ENCODE measurements around the gene TMPRSS4.

TMPRSS4 gene

DNA sequence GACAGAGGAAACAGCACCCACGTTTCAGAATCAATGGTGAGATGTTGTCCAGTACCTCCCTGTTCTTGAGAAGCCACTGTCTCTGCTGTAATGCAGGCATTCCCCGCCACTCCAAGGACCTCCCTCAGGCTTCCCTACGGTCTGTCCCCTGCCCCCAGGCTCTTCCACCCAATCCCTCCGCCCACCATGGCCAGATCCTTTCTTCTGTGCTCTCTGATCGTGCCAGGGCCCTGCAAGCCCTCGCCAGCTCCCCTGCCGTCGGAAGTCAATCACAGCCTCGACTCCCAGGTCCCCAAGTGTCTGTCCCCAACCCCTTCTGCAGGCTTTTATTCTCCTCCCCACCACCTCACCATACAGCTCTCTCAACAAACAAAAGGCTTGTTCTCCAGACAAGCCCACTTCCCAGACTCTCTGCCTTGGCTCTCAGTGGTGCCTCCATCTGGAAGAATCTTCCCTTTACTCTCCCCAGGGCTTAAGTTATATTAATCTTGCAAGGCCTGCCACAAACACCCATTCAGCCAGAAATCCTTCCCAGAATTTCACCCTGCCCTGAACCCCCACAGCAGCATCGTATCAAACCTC lies 62.1 kb downstream of the TMPRSS4 start:
- no peak for DNase-seq

DNA sequence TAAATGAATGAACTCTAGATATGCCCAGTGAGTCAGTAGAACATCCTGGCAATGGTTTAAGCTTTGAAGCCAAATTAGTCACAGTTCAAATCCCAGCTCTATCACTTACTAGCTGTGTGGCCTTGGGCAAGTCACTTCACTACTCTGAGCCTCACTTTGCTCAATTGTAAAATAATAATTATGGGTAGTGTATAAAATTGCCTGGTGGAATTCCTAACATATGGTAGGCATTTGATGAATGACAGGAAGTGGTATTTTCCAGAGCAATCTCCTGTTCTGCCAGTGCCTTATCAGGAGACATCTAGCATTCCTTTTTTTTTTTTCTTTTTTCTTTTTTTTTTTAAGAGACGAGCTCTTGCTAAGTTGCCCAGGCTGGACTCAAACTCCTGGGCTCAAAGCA lies 62.7 kb downstream of the TMPRSS4 start:
- DNase-seq, result no peak

DNA sequence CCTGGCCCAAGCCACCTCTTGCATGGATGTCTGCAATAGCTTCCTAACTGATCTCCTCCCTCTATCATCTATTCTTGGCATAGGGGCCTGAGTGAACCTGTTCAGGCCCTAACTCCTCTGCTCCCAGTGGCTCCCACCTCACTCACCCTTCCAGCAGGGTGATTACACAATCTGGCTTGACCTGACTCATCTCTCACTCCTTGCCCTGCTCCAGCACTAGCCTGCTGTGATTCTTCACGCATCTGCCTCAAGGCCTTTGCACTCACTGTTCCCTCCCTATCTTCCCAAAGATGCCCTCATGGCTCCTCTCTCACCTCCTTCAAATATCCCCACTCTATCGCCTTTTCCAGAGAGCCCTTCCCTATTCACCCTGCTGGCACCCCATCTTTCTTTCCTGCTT lies 65.2 kb downstream of the TMPRSS4 start:
- no peak for DNase-seq

DNA sequence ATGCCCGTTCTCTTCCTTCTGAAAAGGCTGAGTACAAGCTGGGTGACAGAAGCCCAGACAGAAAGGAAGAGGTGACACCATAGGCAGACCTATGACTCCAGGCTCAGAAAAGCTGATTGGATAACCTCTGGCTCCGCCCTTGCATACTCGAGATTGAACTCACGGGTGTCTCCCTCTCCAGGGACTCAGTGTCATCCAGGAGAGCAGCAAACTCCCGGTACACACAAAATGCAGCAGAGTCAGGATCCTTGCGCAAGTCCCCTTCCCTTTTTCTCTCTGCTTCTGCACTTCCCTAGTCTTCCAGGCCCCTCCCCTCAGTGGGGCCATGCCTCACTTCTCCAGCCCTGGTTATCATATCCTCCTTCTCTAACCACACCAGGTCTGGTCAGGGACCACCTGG lies 65.9 kb downstream of the TMPRSS4 start:
- DNase-seq, result no peak

DNA sequence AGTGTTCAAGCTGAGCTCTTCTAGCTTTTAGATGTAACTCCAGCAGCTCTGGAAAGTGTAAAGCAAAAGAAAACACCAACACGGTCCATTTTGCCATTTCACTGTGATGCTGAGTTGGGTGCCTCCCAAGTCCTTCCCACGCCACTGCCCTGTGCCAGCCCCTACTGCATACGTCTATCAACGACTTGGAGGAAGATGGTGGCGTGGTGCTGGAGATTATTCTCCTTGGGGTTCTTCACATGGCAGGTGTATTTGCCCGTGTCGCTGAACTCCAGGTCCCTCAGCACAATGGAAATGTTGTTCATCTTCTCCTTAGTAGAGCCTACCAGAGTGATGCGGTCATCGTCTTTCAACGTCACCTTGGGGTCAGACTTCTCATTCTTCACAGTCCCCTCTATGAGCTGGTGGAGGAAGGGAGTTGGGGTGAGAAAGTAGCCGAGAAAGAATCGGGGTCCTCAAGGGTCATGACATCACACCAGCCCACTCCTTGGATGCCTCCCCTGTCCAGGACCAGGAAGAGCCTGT lies 66.8 kb downstream of the TMPRSS4 start:
- no peak for DNase-seq

DNA sequence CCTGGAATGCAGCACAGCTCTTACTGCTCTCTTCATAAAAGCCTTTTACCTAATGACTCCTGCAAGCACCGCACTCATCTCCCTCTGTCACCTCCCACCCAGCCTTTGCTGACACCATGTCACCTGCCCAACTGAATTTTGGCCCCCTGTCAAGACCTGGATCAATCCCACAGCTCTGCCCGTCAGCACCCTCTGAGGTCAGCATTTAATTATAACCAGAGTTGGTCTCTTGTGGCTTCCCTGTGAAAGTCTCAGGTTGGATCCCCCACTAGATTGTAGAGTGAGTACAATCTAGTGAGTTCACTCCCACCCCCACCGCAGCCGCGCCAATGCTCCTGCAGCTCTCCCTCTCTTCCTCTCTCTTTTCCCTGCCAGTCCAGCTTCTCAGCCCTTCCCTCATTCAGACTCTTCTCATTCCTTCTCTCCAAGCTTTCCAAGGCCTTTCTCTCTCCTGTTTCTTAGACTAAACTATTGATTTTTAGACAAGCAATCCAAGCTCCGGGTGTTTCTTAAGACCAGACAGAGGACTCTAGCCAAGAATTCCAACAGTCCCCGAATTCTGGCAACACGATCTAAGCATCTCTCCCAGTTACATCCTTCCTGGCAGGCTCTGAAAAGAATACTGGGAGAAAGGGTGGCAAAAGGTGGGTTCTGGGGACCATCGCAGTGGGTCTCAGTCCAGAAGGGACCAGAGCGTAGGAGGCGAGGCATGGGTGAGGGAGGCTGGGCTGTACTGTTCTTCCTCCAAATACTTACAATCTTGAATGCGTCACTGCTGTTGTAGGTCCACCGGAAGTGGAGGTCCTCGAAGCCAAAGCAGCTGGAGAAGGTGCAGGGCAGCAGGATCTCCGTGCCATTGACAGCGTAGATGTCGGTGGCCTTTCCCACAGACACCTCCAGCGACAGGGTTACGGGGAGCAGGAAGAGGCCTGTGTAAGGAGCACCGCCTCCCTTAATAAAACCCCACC lies 67.7 kb downstream of the TMPRSS4 start:
- no peak for DNase-seq

DNA sequence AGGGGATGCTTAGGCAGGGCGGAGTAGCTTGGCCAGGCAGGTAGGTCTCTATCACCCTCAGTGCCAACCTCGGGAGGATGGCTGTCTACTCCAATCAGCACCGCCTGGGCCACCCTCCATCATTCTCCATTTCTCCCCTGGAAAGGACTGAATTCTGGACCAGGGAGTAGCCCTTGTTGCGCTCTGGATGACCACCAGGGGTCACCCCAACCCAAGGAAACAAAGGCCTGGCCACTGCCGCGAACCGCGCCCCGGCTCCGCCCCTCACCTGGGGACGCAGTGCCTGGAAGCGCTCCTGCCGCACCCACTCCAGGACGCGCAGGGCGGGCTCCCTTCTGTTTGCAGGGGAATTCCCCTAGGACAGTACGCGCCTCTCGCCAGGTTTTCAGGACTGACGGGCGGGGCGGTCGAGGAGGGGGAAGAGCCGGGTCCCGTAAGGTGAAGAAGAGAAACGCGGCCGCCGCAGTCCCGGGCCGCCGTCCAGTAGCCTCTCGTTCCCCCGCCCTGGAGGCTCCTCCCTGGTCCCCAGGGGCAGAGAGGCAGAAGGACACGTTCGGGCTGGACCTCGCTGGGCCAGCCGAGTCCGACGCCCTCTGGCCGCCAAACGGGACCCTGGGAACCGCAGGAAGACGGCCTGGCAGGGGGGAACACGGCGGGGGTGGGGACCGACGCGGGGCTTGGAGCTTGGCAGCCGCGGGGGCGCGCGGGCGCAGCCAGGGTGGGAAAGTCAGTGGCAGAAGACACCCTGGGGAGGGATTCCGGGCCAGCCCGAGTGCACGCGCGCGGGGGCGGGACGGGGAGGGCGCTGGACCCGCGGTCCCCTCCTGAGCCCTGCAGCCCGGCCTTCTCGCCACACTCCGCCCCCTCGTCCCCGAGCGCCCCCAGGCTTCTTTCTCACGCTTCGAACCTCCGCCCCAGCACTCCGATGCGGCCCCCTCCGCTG lies 68.7 kb downstream of the TMPRSS4 start:
- DNase-seq, result peak; percentile 26

DNA sequence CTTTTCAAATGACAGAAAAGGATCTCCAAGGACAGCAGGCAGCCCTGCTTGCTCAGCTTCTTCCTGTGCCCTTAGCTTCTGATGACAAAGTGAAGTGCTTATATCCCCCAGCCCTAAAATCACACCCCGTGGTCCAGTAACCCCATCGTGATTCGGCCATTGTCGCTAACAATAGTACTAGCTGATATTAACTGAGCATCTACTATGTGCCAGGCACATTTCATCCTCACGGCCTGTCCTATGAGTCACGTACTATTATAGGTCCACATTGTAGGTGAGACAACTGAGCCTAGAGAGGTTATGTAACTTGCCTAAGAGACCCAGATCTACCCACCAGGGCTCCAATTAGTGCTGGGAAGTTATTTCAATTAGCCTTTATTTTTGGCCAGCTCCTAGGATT lies 69.7 kb downstream of the TMPRSS4 start:
- DNase-seq, result no peak

DNA sequence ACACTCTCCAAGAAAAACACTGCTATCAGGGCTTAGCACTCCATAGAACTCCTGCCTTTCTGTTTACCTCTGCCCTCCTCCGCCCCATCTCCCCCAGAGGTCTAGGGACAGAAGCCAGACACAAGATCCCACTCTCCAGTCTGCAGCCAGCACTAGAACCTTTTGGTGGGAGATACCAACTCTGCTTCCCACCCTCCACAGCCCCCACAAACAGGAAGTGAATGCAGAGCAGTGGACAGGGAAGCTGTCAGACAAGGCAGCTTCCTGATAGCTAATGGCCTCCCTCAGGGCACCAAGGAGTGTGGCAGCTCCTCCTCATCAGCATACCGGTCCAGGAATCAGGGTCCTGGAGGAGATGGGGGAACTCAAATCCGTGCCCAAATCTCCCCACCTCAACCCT lies 70.6 kb downstream of the TMPRSS4 start:
- DNase-seq, result no peak

DNA sequence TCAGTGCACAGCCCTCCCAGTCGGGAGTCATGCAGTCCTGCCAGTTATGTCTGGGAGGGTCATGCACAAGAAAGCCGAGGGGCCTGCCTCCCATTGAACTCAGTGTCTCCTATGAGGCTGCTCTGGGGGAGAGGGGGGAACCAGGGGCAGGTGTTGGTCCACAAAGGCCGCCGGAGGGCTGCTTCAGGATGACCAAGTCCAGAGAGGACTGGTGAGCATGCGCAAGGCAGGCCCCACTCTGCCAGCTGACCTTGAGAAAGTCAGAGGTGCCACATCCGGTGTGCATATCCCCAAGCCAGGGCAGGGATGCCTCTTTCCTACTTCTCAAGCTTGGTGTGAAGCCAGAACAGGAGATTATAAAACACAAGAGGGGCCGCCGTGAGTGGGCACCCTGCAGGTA lies 71.4 kb downstream of the TMPRSS4 start:
- no peak for DNase-seq

DNA sequence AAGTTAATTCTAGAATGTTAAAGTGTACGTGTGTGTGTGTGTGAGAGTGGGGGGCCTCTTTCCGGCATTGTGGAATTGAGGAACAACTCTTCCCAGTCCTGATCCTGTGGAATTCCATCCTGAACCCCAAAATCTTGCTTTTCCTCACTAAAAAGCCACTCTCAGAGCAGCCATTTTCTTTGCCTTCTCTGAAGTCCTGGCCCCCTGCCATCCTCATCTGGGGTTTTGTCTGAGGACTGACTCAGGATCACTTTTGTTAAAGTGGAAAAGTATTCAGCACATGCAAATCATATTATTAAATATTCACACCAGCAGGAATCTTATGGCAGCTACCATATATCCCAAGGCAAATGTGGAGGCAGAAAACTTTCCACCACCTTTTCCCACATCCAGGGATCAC lies 72.0 kb downstream of the TMPRSS4 start:
- no peak for DNase-seq

DNA sequence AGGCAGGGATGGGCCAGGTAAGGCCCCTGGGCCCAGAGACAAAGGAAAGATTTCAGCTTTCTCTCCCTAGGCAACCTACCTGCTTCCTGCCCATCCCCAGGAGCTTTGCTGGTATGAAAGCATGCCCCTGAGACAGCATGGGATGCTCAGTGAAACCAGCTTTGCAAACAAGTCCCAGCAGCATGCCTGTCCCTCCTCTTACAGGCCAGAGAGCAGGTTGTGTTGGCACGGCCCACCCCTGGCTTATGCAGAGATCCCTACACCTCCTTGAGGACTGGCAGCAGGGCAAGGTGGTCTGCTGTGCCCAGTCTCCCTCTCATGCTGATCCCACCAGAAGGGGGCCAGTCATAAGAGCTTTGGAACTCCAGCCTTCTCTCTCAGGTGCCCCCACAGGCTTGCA lies 72.6 kb downstream of the TMPRSS4 start:
- no peak for DNase-seq

DNA sequence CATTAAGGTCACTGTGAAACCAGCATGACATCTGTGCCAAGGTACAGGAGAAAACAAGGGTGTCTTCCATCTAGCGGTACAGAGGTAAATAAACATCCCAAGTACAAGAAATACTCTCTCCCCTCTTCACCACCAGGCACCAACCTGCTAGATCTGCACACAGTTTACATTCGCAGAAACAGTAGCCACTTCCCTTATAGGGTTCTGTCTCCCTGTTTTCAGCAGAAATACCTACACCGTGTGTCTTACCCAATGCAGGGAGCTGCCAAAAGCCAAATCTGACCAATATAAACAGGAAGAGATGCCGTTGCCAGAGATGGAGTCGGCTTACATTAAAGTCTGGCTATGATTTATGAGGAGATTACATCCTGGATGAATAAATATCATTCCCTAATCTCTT lies 74.6 kb downstream of the TMPRSS4 start:
- no peak for DNase-seq

DNA sequence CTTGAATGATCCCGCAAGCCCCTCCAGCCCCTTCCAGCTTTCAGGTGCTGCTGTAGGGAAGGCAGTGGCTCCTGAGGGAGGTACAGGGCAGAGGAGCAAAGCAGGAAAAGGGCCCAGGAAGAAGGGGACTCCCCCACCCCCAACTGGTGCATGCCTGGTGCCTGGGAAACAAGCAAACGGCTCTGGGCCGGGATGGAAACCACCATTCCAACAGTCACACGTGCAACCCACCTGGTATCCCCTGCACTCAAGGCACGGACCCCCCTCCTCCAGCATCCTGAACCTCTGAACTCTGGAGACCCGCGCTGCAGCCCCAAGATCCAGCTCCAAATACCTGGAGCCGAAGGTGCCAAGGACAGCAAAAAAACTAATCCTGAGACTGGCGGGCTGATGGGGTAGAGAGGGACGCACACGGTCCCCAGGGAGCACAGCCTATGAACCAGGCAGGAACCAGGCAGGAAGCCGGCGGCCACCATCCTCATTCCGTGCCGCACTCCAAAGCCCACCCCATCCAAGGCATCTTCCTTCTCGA lies 75.2 kb downstream of the TMPRSS4 start:
- no peak for DNase-seq

DNA sequence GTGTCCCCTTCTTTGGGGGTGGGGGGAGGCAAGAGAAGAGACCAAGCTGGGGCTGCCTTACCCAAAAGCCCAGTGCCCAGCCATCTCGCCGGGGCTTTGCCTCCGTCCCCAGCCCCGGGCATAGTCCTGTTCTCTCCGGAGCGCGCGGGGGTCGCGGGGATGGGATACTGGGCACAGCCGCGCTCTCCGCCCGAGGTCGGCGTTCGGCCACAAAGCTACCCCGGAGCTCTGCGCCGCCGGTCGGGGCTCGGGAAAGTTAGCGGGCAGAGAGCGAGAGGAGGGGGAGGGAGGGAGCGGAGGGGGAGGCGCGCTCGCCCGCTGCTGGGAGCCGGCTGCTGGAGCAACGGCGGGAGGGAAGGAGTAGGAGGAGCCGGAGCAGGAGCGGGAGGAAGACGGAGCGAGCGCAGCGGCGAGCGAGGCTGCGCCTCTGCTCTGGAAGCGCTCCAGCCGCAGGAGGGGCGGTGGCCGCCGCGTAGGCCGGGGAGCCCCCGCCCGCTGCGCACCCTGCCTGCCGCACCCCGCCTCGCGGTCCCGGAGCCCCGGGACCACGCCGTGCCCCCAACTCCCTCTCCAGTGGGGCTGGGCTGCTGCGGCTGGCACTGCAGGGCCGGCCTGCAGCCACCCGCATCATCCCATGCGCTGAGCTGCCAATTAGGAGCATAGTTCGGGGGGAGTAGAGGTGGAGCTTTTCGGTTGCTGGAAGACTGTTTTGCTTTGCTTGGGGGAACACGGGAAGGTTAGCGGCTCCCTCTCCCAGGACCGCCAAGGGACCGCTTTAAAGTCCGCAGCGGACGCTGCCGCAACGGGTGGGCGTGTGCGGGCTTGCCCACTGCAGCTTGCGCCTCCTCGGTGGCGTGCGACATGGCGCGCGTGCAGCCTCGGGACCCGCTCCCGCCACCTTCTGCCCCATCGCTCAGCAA lies 75.9 kb downstream of the TMPRSS4 start, which contains the start of gene SCN4B:
Gene SCN4B, minus strand, starts transcription at position 272 of the 920 bp plus-strand sequence. Its CDS starts 150 bp downstream, at position 122.
- DNase-seq, result no peak

DNA sequence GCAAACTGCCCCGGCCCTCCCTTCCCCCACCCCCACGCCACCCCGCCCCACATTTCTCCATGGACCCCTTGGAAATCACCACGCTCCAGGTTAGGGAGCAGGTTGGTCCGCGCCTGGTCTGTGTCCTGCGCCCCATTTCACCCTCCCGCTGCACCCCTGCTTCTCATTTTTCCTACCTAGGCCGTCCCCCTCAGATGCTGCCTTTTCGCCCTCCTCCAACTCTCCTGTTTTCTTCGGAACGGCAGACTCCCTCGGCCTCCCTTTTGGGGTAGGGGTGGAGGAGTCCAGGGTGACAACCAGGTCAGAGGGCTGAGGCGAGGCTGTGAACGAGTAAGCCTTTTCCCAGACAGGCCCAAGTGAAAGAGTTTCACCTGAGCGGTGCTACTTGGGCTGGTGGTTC lies 76.6 kb downstream of the TMPRSS4 start:
- DNase-seq, result no peak

DNA sequence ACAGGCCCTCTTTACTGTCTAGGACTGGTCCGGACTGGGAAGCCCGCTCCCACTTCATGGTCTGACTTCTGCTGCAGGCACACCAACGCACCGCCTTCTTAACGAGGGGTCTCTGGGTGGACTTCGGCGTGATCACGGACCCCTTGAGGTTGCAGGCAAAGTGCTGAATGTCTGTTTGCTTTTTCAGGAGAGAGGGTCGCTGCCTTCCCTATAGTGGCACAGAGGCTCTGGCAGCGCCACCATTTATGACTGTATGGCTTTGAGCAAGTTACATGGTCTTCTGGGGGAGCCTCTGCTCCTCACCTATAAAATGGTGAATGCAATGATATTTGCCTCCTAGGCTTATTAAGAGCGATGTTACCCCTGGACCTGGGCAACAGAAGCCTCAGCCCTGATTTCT lies 77.1 kb downstream of the TMPRSS4 start:
- no peak for DNase-seq

DNA sequence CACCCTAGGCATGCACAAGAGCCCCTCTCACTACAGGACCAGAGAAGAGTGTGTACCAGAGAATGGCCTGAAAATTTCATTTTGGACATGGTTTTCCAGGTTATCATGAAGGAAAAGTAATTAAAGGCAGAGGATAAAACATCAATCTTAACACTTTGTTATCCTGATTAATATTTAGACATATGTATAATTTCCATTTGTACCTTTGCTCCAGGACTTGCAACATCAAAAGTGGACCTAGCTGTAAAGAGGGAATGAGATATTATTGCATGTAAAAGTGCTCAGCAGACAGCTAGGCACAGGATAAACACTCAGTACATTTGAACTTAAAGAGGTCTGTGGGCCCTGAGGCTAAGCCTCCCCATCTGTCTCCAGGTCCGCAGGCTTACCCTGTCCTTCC lies 77.8 kb downstream of the TMPRSS4 start:
- no peak for DNase-seq

DNA sequence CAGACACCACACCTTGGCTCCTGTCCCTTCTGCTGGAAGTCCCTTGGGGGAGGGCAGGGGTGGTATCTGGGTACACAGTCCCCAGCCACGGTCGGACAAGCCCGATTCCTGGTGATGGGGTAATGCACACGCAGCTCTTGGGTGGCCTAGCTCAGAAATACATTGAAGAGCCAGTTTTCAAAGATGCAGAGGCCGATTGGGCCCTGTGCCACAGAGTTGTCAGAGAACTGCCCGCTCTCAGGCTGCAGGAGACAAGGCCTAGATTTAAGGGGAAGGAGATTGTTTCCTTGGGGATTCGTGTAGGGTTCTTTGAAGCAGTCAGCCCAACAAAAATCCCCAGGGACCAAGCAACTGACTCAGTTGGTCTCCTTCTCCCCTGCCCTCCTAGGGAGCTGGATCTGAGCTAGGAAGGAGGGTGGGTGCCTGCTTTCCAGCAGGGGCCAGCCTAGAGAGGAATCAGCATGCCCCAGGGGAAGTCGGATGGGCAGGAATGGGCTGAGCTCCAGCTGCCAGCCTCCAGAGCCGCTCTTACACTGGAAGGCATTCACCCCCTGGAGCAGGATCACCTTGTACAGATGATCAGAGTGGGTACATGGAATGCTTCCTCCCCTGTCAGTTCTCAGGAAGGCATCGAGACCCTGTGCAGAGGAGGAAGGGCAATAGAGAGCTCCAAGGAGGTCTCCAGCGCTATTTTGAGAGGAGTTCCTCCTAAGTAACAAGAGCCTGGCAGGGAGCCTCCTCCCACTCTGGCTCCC lies 79.1 kb downstream of the TMPRSS4 start:
- DNase-seq, result no peak

DNA sequence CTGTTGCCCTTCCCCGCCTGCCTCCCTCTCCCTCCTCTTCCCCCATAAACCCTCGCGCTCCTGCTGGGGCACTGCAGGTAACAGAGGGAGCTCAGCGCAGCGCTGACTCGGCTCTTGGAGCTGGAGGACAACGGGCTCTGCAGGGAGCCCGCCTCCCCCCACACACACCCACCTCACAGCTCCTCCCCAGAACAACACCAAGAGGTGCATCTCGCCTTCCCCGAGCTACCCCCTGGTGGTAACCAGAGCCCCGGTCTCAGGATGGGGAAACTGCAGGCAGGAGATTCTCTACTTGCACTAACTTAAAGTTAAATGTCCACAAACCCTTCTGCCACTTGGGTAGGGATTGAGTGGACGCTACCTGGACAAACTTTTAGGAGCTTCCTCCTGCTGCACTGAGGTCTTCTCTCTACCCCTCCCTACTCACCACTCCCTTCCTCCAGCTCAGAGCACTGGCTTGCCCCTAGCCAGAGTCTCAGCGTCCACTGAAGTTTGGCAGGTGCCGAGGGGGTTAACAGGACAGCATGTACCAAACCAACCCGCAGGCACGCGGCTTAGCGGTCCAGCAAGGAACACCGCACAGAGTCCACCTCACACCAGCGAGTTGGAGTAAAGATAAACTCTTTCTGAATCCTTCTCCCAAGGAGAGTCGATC lies 79.8 kb downstream of the TMPRSS4 start:
- DNase-seq, result no peak

Measured in amniotic stem cell (primary cell).